Chondrocyte (in vitro differentiated cells): ENCODE measurements around the gene ANO2. TPM values are rescaled to one million over a fixed set of nuclear protein-coding genes. Genes with fewer than 3 reads are reported as not detected.

Source experiments
- DNase-seq: peaks from one replicate; pipeline ENCODE4 v3.0.0; 2021; ENCODE audit warnings: mixed read lengths, low spot score
- H3K27ac Mint-ChIP-seq: one replicate; pipeline ENCODE4 v1.8.0; 2021; ENCODE audit warnings: mild to moderate bottlenecking, moderate library complexity, mixed read lengths; ENCODE audit not compliant: unreplicated experiment
- H3K27me3 Mint-ChIP-seq: 2 replicates; pipeline ENCODE4 v1.8.0; 2021; ENCODE audit warnings: low read depth, mixed read lengths
- H3K36me3 Mint-ChIP-seq: 2 replicates; pipeline ENCODE4 v1.8.0; 2021; ENCODE audit warnings: low read depth, mixed read lengths
- H3K4me1 Mint-ChIP-seq: 2 replicates; pipeline ENCODE4 v1.8.0; 2021; ENCODE audit warnings: low read depth, mild to moderate bottlenecking, mixed read lengths
- H3K4me3 Mint-ChIP-seq: one replicate; pipeline ENCODE4 v1.8.0; 2021; ENCODE audit warnings: mild to moderate bottlenecking, moderate library complexity, mixed read lengths; ENCODE audit not compliant: unreplicated experiment
- H3K9me3 Mint-ChIP-seq: 2 replicates; pipeline ENCODE4 v1.8.0; 2021; ENCODE audit warnings: low read depth, mixed read lengths
- CTCF ChIP-seq: fragments of 200-600 bp; sonication (generic); IDR thresholded peaks from 2 replicates; pipeline ENCODE4 v1.5.0; 2021; ENCODE audit warnings: antibody characterized with exemption, mild to moderate bottlenecking, moderate library complexity
- total RNA-seq: library from RNA; stranded (reverse); gene quantifications from 3 replicates; pipeline ENCODE4 v1.2.1, GENCODE V29; 2021

The ANO2 gene
- total RNA-seq, 1 donor from 2014 or later, result 0.47 TPM

GRCh38 chr12:5912011-5912410, 33.0 kb downstream of the ANO2 start:
- Mint-ChIP-seq H3K9me3 (peaks cover 4% of the 10 kb centered on the region), H3K4me1 (no peaks in the 10 kb centered on the region), H3K36me3 (no peaks in the 10 kb centered on the region), H3K27ac (no peak overlapping the region), H3K27me3 (peaks cover 35% of the 10 kb centered on the region), H3K4me3 (no peak overlapping the region)
- no peak for DNase-seq
- TF ChIP-seq CTCF, result no peak

- no peak for TF ChIP-seq CTCF
- peaks cover 6% of the 10 kb centered on the region for H3K9me3 Mint-ChIP-seq
- DNase-seq, result no peak
- H3K4me3 Mint-ChIP-seq, result no peak overlapping the region
- H3K36me3 Mint-ChIP-seq, result no peaks in the 10 kb centered on the region
- peaks cover 35% of the 10 kb centered on the region for H3K27me3 Mint-ChIP-seq
- no peak overlapping the region for H3K27ac Mint-ChIP-seq
- H3K4me1 Mint-ChIP-seq, result no peaks in the 10 kb centered on the region
These were observed 34.1 kb downstream of the ANO2 start for GRCh38 chr12:5910790-5911548.

- no peak overlapping the region for H3K27ac Mint-ChIP-seq
- H3K27me3 Mint-ChIP-seq, result peaks cover 35% of the 10 kb centered on the region
- no peak for DNase-seq
- no peaks in the 10 kb centered on the region for H3K36me3 Mint-ChIP-seq
- no peaks in the 10 kb centered on the region for H3K4me1 Mint-ChIP-seq
- no peak for TF ChIP-seq CTCF
- H3K9me3 Mint-ChIP-seq, result peaks cover 6% of the 10 kb centered on the region
- H3K4me3 Mint-ChIP-seq, result no peak overlapping the region
These were observed 35.5 kb downstream of the ANO2 start for GRCh38 chr12:5909560-5909959.

- DNase-seq, result no peak
- H3K4me3 Mint-ChIP-seq, result no peak overlapping the region
- peaks cover 6% of the 10 kb centered on the region for H3K9me3 Mint-ChIP-seq
- peaks cover 31% of the 10 kb centered on the region for H3K27me3 Mint-ChIP-seq
- no peaks in the 10 kb centered on the region for H3K4me1 Mint-ChIP-seq
- no peak for TF ChIP-seq CTCF
- no peak overlapping the region for H3K27ac Mint-ChIP-seq
- no peaks in the 10 kb centered on the region for H3K36me3 Mint-ChIP-seq
These were observed 36.8 kb downstream of the ANO2 start for GRCh38 chr12:5908251-5908650.

- H3K4me1 Mint-ChIP-seq, result no peaks in the 10 kb centered on the region
- no peaks in the 10 kb centered on the region for H3K36me3 Mint-ChIP-seq
- no peak overlapping the region for H3K4me3 Mint-ChIP-seq
- TF ChIP-seq CTCF, result no peak
- peaks cover 27% of the 10 kb centered on the region for H3K27me3 Mint-ChIP-seq
- DNase-seq, result no peak
- peaks cover 6% of the 10 kb centered on the region for H3K9me3 Mint-ChIP-seq
- H3K27ac Mint-ChIP-seq, result no peak overlapping the region
These were observed 37.3 kb downstream of the ANO2 start for GRCh38 chr12:5907807-5908206.
